Mononuclear cell (primary cell): Measurements from ENCODE around the gene ITGA2. TPM values are rescaled to one million over a fixed set of nuclear protein-coding genes. Genes with fewer than 3 reads are reported as not detected.

Source experiments
- H3K27me3 ChIP-seq: 2 replicates; pipeline ENCODE4 v1.6.0; 2011; ENCODE audit warnings: low read length, control low read depth; ENCODE audit not compliant: insufficient read depth
- H3K4me1 ChIP-seq: 2 replicates; pipeline ENCODE4 v1.5.1; 2011; ENCODE audit warnings: mild to moderate bottlenecking, low read length, control low read depth; ENCODE audit not compliant: insufficient read depth
- H3K4me3 ChIP-seq: 2 replicates; pipeline ENCODE4 v1.5.1; 2011; ENCODE audit warnings: mild to moderate bottlenecking, low read length, moderate library complexity
- H3K9me3 ChIP-seq: 2 replicates; pipeline ENCODE4 v1.5.1; 2011; ENCODE audit warnings: low read depth, mild to moderate bottlenecking, control low read depth, low read length
- total RNA-seq: library from RNA; depleted of rRNA; stranded (reverse); fragments of >200 nt; gene quantifications from one replicate; pipeline ENCODE4 v1.2.3, GENCODE V29; 2012

Gene ITGA2
- total RNA-seq, 1 donor: 0.73 TPM

- Histone ChIP-seq H3K4me3 (no peak overlapping the region), H3K27me3 (no peaks in the 10 kb centered on the region), H3K4me1 (no peaks in the 10 kb centered on the region), H3K9me3 (no peaks in the 10 kb centered on the region)
Measured at GRCh38 chr5:53133020-53133419, 143.9 kb downstream of the ITGA2 start.

Other genes starting within 250 kb of the ITGA2 start
- 0.84 TPM for gene ITGA1, start 201.4 kb upstream of the ITGA2 start, total RNA-seq
- gene PELO, start 201.4 kb upstream of the ITGA2 start, total RNA-seq: 4.2 TPM
- gene MOCS2, start 120.4 kb downstream of the ITGA2 start, total RNA-seq: 20.6 TPM